Smooth muscle cell of bladder (primary cell): ENCODE measurements around the gene SUPT16H. TPM values are rescaled to one million over a fixed set of nuclear protein-coding genes. Genes with fewer than 3 reads are reported as not detected.

Experiments
- total RNA-seq: library from RNA; depleted of rRNA; stranded (reverse); fragments of >200 nt; gene quantifications from 2 replicates; pipeline ENCODE4 v1.2.3, GENCODE V29; 2014

The SUPT16H gene
- total RNA-seq = 54.8 and 68.4 TPM in 2 replicates

GRCh38 chr14:21383848-21384493 is at the start of gene SUPT16H:
Gene SUPT16H, minus strand, starts transcription at chr14:21384019. Its CDS starts 92 bp downstream, at chr14:21383927.

Other genes starting within 250 kb of the SUPT16H start
- gene OR5AU1, start 228.0 kb downstream of the SUPT16H start, total RNA-seq = not detected in 2 replicates
- 562 and 738 TPM in 2 replicates for gene HNRNPC, start 114.6 kb downstream of the SUPT16H start, total RNA-seq
- gene RPGRIP1, start 103.9 kb downstream of the SUPT16H start, total RNA-seq = not detected in 2 replicates
- gene CHD8, start 72.1 kb upstream of the SUPT16H start, total RNA-seq = 36.0 and 39.1 TPM in 2 replicates
- 15.1 and 19.7 TPM in 2 replicates for gene RAB2B, start 92.9 kb upstream of the SUPT16H start, total RNA-seq
- gene TOX4, start 93.2 kb upstream of the SUPT16H start, total RNA-seq = 18.8 and 23.8 TPM in 2 replicates
- gene METTL3, start 127.3 kb upstream of the SUPT16H start, total RNA-seq = 41.5 and 45.8 TPM in 2 replicates
- gene SALL2, start 142.3 kb upstream of the SUPT16H start, total RNA-seq = 1.7 and 4.0 TPM in 2 replicates
- not detected in 2 replicates for gene OR10G3, start 196.1 kb upstream of the SUPT16H start, total RNA-seq